Type B pancreatic cell (in vitro differentiated cells): Measurements from ENCODE around the gene RGS21. TPM values are rescaled to one million over a fixed set of nuclear protein-coding genes. Genes with fewer than 3 reads are reported as not detected.
"Not testable (repeated sequence)": the region's sequence is repeated elsewhere in the genome, so short reads cannot be mapped to it uniquely, and the experiment has no call there.

Experiments used
- DNase-seq: peaks from one replicate; pipeline ENCODE4 v3.0.0; 2021; ENCODE audit warnings: mixed read lengths; ENCODE audit not compliant: unreplicated experiment; ENCODE audit errors: extremely low spot score
- H3K27ac Mint-ChIP-seq: 2 replicates; pipeline ENCODE4 v1.8.0; 2021; ENCODE audit warnings: mild to moderate bottlenecking, mixed read lengths
- H3K27me3 Mint-ChIP-seq: 2 replicates; pipeline ENCODE4 v1.8.0; 2021; ENCODE audit warnings: mixed read lengths
- H3K36me3 Mint-ChIP-seq: 2 replicates; pipeline ENCODE4 v1.8.0; 2021; ENCODE audit warnings: mixed read lengths
- H3K4me1 Mint-ChIP-seq: one replicate; pipeline ENCODE4 v1.8.0; 2021; ENCODE audit warnings: mixed read lengths; ENCODE audit not compliant: unreplicated experiment
- H3K4me3 Mint-ChIP-seq: 2 replicates; pipeline ENCODE4 v1.8.0; 2021; ENCODE audit warnings: mild to moderate bottlenecking, mixed read lengths
- H3K9me3 Mint-ChIP-seq: 2 replicates; pipeline ENCODE4 v1.8.0; 2021; ENCODE audit warnings: mixed read lengths
- total RNA-seq: library from RNA; stranded (reverse); gene quantifications from 2 replicates; pipeline ENCODE4 v1.2.1, GENCODE V29; 2021; ENCODE audit warnings: low replicate concordance
- TF ChIP-seq, protein P1 (sequence below): fragments of 200-600 bp; sonication (generic); conservative IDR thresholded peaks from 2 replicates; pipeline ENCODE4 v1.5.0; 2021; ENCODE audit warnings: antibody characterized with exemption, mild to moderate bottlenecking

The RGS21 gene
- total RNA-seq, 1 donor from 2014 or later, result not detected

DNA sequence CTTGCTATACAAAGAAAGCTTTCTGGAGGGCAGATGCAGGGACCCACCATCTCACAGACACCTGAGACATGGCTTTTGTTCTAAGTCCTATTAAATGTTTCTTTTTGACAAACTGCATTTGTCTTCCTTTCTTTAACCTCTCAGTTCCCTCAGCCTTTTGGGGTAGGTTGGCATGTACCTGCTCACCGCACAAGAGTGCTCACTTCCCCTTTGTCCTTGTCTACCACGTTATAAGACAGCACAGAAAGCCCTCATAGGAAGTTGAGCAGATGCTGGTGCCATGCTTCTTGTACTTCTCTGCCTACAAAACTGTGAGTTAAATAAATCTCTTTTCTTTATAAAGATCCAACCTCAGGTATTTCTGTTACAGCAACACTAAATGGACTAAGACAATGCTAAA is 31.9 kb upstream of the RGS21 start:
- Mint-ChIP-seq H3K27ac (no peak overlapping the region), H3K4me1 (no peaks in the 10 kb centered on the region), H3K9me3 (peaks cover 4% of the 10 kb centered on the region), H3K36me3 (no peaks in the 10 kb centered on the region), H3K27me3 (no peaks in the 10 kb centered on the region), H3K4me3 (no peak overlapping the region)
- no peak for DNase-seq
- TF ChIP-seq, protein P1, sequence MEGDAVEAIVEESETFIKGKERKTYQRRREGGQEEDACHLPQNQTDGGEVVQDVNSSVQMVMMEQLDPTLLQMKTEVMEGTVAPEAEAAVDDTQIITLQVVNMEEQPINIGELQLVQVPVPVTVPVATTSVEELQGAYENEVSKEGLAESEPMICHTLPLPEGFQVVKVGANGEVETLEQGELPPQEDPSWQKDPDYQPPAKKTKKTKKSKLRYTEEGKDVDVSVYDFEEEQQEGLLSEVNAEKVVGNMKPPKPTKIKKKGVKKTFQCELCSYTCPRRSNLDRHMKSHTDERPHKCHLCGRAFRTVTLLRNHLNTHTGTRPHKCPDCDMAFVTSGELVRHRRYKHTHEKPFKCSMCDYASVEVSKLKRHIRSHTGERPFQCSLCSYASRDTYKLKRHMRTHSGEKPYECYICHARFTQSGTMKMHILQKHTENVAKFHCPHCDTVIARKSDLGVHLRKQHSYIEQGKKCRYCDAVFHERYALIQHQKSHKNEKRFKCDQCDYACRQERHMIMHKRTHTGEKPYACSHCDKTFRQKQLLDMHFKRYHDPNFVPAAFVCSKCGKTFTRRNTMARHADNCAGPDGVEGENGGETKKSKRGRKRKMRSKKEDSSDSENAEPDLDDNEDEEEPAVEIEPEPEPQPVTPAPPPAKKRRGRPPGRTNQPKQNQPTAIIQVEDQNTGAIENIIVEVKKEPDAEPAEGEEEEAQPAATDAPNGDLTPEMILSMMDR, result no peak

DNA sequence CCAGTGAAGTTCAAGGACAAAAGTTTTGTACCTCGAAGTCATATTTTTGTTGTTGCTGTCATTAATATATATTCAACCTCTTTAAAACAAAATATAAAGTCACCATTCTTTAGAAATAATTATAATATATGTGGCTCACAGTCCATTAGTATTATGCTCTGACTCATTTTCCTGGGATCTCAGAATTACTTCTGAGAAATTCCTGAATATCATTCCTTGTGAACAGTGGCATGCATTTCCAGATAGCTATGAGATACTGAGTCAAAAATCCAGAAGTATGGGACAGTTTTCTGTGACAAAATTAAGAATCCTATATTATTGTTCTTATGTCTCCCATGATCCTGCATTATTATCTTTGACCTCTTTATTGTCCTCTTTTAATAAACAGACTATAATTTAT is 13.8 kb upstream of the RGS21 start:
- H3K4me3 Mint-ChIP-seq, result no peak overlapping the region
- H3K9me3 Mint-ChIP-seq, result no peaks in the 10 kb centered on the region
- H3K36me3 Mint-ChIP-seq, result no peaks in the 10 kb centered on the region
- H3K27me3 Mint-ChIP-seq, result no peaks in the 10 kb centered on the region
- TF ChIP-seq, protein P1, result no peak
- H3K27ac Mint-ChIP-seq, result no peak overlapping the region
- DNase-seq, result no peak
- H3K4me1 Mint-ChIP-seq, result no peaks in the 10 kb centered on the region

DNA sequence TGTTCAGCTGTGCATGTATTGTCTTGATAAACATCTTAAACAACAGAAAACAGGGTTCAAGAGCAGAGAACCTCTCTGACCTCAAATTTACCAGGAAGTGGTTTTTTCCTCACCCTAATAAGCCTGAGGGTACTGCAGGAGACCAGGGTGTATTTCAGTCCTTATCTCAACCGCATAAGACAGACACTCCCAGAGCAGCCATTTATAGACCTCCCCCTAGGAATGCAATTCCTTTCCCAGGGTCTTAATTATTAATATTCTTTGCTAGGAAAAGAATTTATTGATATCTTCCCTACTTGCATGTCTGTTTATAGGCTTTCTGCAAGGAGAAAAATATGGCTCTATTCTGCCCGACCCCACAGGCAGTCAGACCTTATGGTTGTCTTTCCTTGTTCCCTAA is 8.5 kb upstream of the RGS21 start:
- DNase-seq, H3K4me1 Mint-ChIP-seq, H3K9me3 Mint-ChIP-seq, H3K36me3 Mint-ChIP-seq, H3K27me3 Mint-ChIP-seq, H3K4me3 Mint-ChIP-seq, H3K27ac Mint-ChIP-seq: not testable (repeated sequence)

DNA sequence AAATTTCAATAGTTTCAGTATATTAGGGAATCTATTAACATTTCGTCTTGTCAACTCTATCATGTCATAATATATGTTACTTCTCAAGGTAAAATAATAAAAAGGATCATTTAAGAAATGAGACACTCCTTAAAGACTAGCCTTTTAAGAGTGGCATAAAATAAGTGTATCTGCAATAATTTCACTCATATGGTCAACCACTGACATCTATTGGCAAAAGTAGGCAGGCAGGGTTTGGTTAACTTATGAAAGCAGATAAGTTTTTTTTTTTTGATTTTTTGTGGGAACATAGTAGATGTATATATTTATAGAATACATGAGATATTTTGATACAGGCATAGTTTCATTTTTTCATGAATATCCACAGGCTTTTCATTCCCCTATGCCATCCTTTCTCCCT is 5.5 kb upstream of the RGS21 start:
- DNase-seq, result no peak
- Mint-ChIP-seq H3K9me3 (no peaks in the 10 kb centered on the region), H3K4me1 (no peaks in the 10 kb centered on the region), H3K36me3 (no peaks in the 10 kb centered on the region), H3K27me3 (no peaks in the 10 kb centered on the region), H3K27ac (no peak overlapping the region), H3K4me3 (no peak overlapping the region)
- TF ChIP-seq, protein P1, result peak; percentile 67

DNA sequence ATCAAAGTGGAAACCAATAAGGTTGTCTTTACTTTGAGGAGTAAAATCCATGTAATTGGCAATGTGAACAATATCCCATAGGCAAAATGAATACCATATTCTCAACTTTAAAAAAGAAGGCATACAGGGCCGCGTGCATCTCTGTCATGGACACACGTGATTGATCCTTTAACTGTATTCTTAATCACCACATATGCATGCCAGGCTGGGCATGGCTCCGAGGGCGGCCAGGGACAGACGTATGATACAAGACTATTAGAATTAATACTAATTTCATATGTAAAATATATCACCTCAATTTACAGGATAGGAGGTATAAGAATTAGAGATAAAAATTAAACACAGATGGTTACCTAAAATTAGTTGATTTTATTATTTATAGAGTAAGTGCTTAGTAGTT is 11.2 kb downstream of the RGS21 start:
- H3K27me3 Mint-ChIP-seq, result no peaks in the 10 kb centered on the region
- no peaks in the 10 kb centered on the region for H3K9me3 Mint-ChIP-seq
- TF ChIP-seq, protein P1, result no peak
- H3K4me1 Mint-ChIP-seq, result no peaks in the 10 kb centered on the region
- H3K36me3 Mint-ChIP-seq, result no peaks in the 10 kb centered on the region
- no peak overlapping the region for H3K4me3 Mint-ChIP-seq
- H3K27ac Mint-ChIP-seq, result no peak overlapping the region
- DNase-seq, result no peak

DNA sequence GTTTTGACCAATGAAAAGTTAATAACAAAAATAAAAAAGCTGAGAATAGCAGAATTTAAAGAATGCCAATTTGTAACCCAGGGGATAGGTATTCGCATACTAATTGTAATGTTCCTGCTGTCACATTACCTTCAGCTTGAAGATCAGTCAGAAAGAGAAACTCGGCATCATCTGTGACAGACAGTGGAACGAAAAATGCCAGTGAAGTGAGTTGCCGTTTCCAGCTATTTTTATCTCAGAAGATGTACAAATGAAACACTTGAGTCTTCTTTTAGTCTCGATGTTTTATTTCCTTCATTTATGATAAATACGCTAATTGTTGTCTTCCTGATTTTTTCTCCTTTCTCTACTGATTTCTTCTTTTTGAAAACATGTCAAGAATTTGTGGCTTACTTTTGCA is 26.1 kb downstream of the RGS21 start:
- Mint-ChIP-seq H3K36me3 (no peaks in the 10 kb centered on the region), H3K27ac (no peak overlapping the region), H3K9me3 (no peaks in the 10 kb centered on the region), H3K4me1 (no peaks in the 10 kb centered on the region), H3K27me3 (no peaks in the 10 kb centered on the region), H3K4me3 (no peak overlapping the region)
- DNase-seq, result no peak
- TF ChIP-seq, protein P1, result no peak
